IPS-NIHi11 (cell line): ENCODE measurements around the gene ARHGEF7.

Source experiments
- DNase-seq: peaks from one replicate; pipeline ENCODE4 v3.0.0; 2012; ENCODE audit warnings: mixed read lengths, low spot score

The ARHGEF7 gene

GRCh38 chr13:111278743-111279652 is 163.9 kb downstream of the ARHGEF7 start:
- DNase-seq = no peak

- DNase-seq = no peak
These were observed 165.1 kb downstream of the ARHGEF7 start for GRCh38 chr13:111280226-111280625.

GRCh38 chr13:111280681-111281585 is 165.8 kb downstream of the ARHGEF7 start:
- no peak for DNase-seq

- no peak for DNase-seq
These were observed 166.7 kb downstream of the ARHGEF7 start for GRCh38 chr13:111281751-111282311.

- DNase-seq = no peak
These were observed 167.3 kb downstream of the ARHGEF7 start for GRCh38 chr13:111282425-111282824.

GRCh38 chr13:111282997-111283396 is 167.9 kb downstream of the ARHGEF7 start:
- DNase-seq = no peak

- DNase-seq = no peak
These were observed 168.3 kb downstream of the ARHGEF7 start for GRCh38 chr13:111283457-111283856.

GRCh38 chr13:111283991-111284390 is 168.9 kb downstream of the ARHGEF7 start:
- no peak for DNase-seq

- DNase-seq = no peak
These were observed 169.5 kb downstream of the ARHGEF7 start for GRCh38 chr13:111284565-111284964.

- no peak for DNase-seq
These were observed 171.1 kb downstream of the ARHGEF7 start for GRCh38 chr13:111286162-111286561.

GRCh38 chr13:111286749-111287148 is 171.6 kb downstream of the ARHGEF7 start:
- DNase-seq = no peak

- no peak for DNase-seq
These were observed 172.1 kb downstream of the ARHGEF7 start for GRCh38 chr13:111287201-111287600.

- no peak for DNase-seq
These were observed 173.2 kb downstream of the ARHGEF7 start for GRCh38 chr13:111288276-111288675.

GRCh38 chr13:111289251-111289650 is 174.1 kb downstream of the ARHGEF7 start:
- no peak for DNase-seq

- DNase-seq = no peak
These were observed 176.8 kb downstream of the ARHGEF7 start for GRCh38 chr13:111291908-111292307.

GRCh38 chr13:111292710-111293485 is 177.8 kb downstream of the ARHGEF7 start:
- no peak for DNase-seq

- DNase-seq = no peak
These were observed 180.8 kb downstream of the ARHGEF7 start for GRCh38 chr13:111295886-111296285.

GRCh38 chr13:111296417-111296816 is 181.3 kb downstream of the ARHGEF7 start:
- no peak for DNase-seq

- DNase-seq = no peak
These were observed 183.3 kb downstream of the ARHGEF7 start for GRCh38 chr13:111298214-111298975.

GRCh38 chr13:111302045-111302726 is 187.1 kb downstream of the ARHGEF7 start:
- DNase-seq = no peak
